GM18498 (cell line): Measurements from ENCODE around the gene CYREN.
"Not testable (repeated sequence)": the region's sequence is repeated elsewhere in the genome, so short reads cannot be mapped to it uniquely, and the experiment has no call there.

Experiments used
- ATAC-seq: cut with Tn5 transposase; IDR thresholded peaks from one replicate; pipeline ENCODE4 v1.9.1; 2021; ENCODE audit warnings: mild to moderate bottlenecking, moderate library complexity; ENCODE audit not compliant: unreplicated experiment

CYREN gene

GRCh38 chr7:135179321-135179925 is 8.9 kb upstream of the CYREN start:
- no peak for ATAC-seq

- no peak for ATAC-seq
These were observed 7.9 kb upstream of the CYREN start for GRCh38 chr7:135178364-135178763.

GRCh38 chr7:135177028-135177696 is 6.7 kb upstream of the CYREN start:
- no peak for ATAC-seq

- ATAC-seq, result no peak
These were observed 5.4 kb upstream of the CYREN start for GRCh38 chr7:135175931-135176330.

- ATAC-seq, result no peak
These were observed 4.4 kb upstream of the CYREN start for GRCh38 chr7:135174941-135175340.

GRCh38 chr7:135173916-135174315 is 3.4 kb upstream of the CYREN start:
- ATAC-seq, result not testable (repeated sequence)

GRCh38 chr7:135171581-135172291 is 1.2 kb upstream of the CYREN start:
- ATAC-seq, result not testable (repeated sequence)

- peak; percentile 31 for ATAC-seq
These were observed 533 bp upstream of the CYREN start for GRCh38 chr7:135170998-135171481.

GRCh38 chr7:135169964-135170273 is 588 bp downstream of the CYREN start:
- ATAC-seq, result peak; percentile 19

- peak; percentile 39 for ATAC-seq
These were observed 1.2 kb downstream of the CYREN start for GRCh38 chr7:135169141-135169963.

GRCh38 chr7:135168489-135169140 is 1.9 kb downstream of the CYREN start:
- ATAC-seq, result no peak

GRCh38 chr7:135168001-135168400 is 2.5 kb downstream of the CYREN start:
- no peak for ATAC-seq

GRCh38 chr7:135167365-135167917 is 3.1 kb downstream of the CYREN start:
- ATAC-seq, result no peak

GRCh38 chr7:135166338-135166990 is 4.0 kb downstream of the CYREN start:
- no peak for ATAC-seq

- no peak for ATAC-seq
These were observed 4.6 kb downstream of the CYREN start for GRCh38 chr7:135165862-135166261.

- ATAC-seq, result no peak
These were observed 6.0 kb downstream of the CYREN start for GRCh38 chr7:135164357-135165061.

GRCh38 chr7:135162382-135163001 is 8.0 kb downstream of the CYREN start:
- ATAC-seq, result no peak

GRCh38 chr7:135161669-135162068 is 8.8 kb downstream of the CYREN start:
- no peak for ATAC-seq
